Right lobe of liver (tissue), 4 donors: ENCODE measurements around the gene KIF23.

ENCODE experiments used
- POLR2A ChIP-seq: fragments of 450-650 bp; IDR thresholded peaks from one replicate; pipeline ENCODE4 v1.6.1; 2017; ENCODE audit warnings: antibody characterized with exemption, mild to moderate bottlenecking
- TF ChIP-seq, protein P1 (sequence below), 4 donors: fragments of 200-600 bp in 3 of 4; fragments of 450-650 bp in 1 of 4; IDR thresholded peaks; one replicate each; pipeline versions ENCODE4 v1.5.1 to v1.8.0; 2016 to 2022; ENCODE audit warnings: antibody characterized with exemption in 4 of 4, mild to moderate bottlenecking in 2 of 4
- donor health status: DM: no; HTN: no; CAD: no.
- donor health status: DM: no; HTN: no; CAD: no.
- donor health status: DM: no; HTN: yes; CAD: no.

DNA sequence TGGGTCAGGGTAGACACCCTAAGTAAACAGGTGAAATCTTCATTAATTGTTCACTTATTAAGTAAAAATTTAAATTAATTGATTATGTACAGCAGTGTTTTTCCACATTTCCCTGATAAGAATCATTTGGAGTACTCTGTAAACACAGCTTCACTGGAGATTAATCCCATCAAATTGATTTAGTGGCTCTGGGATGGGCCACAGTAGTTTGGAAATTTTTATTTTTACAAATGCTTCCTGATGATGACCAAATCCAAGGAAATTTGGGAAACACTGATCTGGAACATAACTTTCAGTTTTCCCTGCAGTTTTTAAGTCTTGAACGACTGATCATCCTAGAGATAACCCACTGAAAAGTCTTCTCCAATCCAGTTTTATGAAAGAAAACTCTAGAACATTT lies 19.7 kb downstream of the KIF23 start:
- TF ChIP-seq, protein P1, sequence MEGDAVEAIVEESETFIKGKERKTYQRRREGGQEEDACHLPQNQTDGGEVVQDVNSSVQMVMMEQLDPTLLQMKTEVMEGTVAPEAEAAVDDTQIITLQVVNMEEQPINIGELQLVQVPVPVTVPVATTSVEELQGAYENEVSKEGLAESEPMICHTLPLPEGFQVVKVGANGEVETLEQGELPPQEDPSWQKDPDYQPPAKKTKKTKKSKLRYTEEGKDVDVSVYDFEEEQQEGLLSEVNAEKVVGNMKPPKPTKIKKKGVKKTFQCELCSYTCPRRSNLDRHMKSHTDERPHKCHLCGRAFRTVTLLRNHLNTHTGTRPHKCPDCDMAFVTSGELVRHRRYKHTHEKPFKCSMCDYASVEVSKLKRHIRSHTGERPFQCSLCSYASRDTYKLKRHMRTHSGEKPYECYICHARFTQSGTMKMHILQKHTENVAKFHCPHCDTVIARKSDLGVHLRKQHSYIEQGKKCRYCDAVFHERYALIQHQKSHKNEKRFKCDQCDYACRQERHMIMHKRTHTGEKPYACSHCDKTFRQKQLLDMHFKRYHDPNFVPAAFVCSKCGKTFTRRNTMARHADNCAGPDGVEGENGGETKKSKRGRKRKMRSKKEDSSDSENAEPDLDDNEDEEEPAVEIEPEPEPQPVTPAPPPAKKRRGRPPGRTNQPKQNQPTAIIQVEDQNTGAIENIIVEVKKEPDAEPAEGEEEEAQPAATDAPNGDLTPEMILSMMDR (IDR thresholded peaks at IDR 0.05), result no peak
- TF ChIP-seq POLR2A, result no peak
